ENCODE results near the gene PRKAB2. TPM values are rescaled to one million over a fixed set of nuclear protein-coding genes. Genes with fewer than 3 reads are reported as not detected.

The PRKAB2 gene
- total and polyA plus RNA-seq, 2 of the 13 experiments (the other 11 are each of a cell fraction or from before 2014, with no cell fraction given), result 44.0 to 118 TPM

DNA sequence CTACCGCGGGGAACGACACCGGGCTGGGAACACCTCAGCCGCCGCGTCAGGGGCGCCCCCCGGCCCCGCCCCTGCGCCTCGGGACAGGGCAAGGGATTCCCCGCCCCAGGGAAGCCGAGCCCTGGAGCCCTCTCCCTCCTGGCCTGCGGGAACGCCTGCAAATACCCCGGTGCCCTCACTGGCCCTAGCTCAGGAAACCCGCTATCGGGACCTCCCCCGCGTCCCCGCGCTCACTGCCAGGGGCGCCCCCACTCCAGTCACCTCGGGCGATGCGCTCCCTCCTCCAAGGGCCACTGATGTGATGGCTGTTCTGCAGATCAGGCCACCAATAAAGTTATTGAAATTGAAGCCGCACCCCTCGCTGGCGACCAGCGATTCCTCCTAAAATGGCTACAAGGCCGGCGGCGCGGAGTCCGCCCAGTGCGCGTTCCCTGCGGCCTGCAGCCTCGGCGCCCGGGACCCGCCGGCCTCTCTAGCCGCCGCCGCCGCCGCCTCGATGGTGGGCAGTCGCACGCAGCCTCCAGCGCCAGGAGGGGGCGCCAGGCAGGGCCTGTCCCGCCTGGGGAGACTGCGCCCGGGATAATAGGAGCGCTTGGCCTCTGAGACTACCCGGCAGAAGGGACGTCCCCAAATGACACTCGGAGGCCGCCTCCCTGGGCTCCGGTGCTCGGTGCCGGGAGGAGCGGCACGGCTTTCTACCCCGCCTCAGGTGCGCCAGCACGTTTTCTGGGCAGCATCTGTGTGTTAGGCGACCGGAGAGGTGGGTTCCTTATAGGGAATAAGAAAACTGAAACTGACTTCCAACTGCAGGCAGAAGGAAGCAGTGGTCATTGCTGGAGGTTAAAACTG is at the start of gene PRKAB2 (continued):
- TF ChIP-seq ZNF382 (CRISPR knock-in tag; IDR thresholded peaks at IDR 0.05; ENCODE audit: borderline replicate concordance), result no peak
- no peak for TF ChIP-seq SP1 (IDR thresholded peaks at IDR 0.05)
- TF ChIP-seq SP1 (CRISPR knock-in tag; IDR thresholded peaks at IDR 0.05), result peak; percentile 81; the same call in 1 of the 2 replicates
- 0 out of 2 replicates have a peak, but pooled peaks have one; percentile 29 for TF ChIP-seq TSC22D2 (CRISPR knock-in tag; IDR thresholded peaks at IDR 0.05; ENCODE audit: borderline replicate concordance)
- peak; percentile 58; the same call in 1 of the 2 replicates for TF ChIP-seq MXD4 (CRISPR knock-in tag; IDR thresholded peaks at IDR 0.05)
- TF ChIP-seq NFKB2 (CRISPR knock-in tag; IDR thresholded peaks at IDR 0.05; ENCODE audit: borderline replicate concordance), result no peak; the same call in 1 of the 2 replicates
- TF ChIP-seq REPIN1 (CRISPR knock-in tag; IDR thresholded peaks at IDR 0.05; ENCODE audit: borderline replicate concordance, low read depth), result peak; percentile 53
- peak; percentile 97 for TF ChIP-seq ZMYM4 (CRISPR knock-in tag; IDR thresholded peaks at IDR 0.05)
- TF ChIP-seq KDM5A (IDR thresholded peaks at IDR 0.05; ENCODE audit: borderline replicate concordance, low read length), result peak; percentile 74; the same call in 1 of the 2 replicates
- TF ChIP-seq FOXP1 (IDR thresholded peaks at IDR 0.05), result no peak
- no peak for TF ChIP-seq FOXP1 (CRISPR knock-in tag; IDR thresholded peaks at IDR 0.05)
- no peak for TF ChIP-seq ZNF570 (CRISPR knock-in tag; IDR thresholded peaks at IDR 0.05; ENCODE audit: borderline replicate concordance)
- TF ChIP-seq ARNT (IDR thresholded peaks at IDR 0.05), result no peak
- TF ChIP-seq KDM1A (CRISPR knock-in tag; IDR thresholded peaks at IDR 0.05), result 0 out of 2 replicates have a peak, but pooled peaks have one; percentile 31
- TF ChIP-seq ATAD3A (CRISPR knock-in tag; IDR thresholded peaks at IDR 0.05), result no peak
- peak; percentile 66; the same call in 1 of the 2 replicates for TF ChIP-seq SP5 (CRISPR knock-in tag; IDR thresholded peaks at IDR 0.05; ENCODE audit: borderline replicate concordance, low read depth)
- no peak; the same call in 1 of the 2 replicates for TF ChIP-seq GTF2F1 (IDR thresholded peaks at IDR 0.05; ENCODE audit: low read length)
- peak; percentile 93 for TF ChIP-seq RBM39 (IDR thresholded peaks at IDR 0.05; ENCODE audit: low read depth, low read length, poor library complexity, severe bottlenecking)
- peak; percentile 63; the same call in 1 of the 2 replicates for TF ChIP-seq ZNF230 (CRISPR knock-in tag; IDR thresholded peaks at IDR 0.05)
- TF ChIP-seq TARDBP (CRISPR knock-in tag; IDR thresholded peaks at IDR 0.05), result peak; percentile 43; the same call in 1 of the 2 replicates
- TF ChIP-seq, protein P1, sequence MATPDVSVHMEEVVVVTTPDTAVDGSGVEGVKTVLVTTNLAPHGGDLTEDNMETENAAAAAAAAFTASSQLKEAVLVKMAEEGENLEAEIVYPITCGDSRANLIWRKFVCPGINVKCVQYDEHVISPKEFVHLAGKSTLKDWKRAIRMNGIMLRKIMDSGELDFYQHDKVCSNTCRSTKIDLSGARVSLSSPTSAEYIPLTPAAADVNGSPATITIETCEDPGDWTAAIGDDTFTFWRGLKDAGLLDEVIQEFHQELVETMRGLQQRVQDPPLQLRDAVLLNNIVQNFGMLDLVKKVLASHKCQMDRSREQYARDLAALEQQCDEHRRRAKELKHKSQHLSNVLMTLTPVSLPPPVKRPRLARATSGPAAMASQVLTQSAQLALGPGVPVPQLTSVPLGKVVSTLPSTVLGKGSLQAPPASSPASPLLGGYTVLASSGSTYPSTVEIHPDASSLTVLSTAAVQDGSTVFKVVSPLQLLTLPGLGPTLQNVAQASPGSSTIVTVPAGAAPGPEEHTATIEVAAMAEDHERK (CRISPR knock-in tag; IDR thresholded peaks at IDR 0.05; ENCODE audit: low read depth), result peak; percentile 44; the same call in 1 of the 2 replicates
- 0 out of 2 replicates have a peak, but pooled peaks have one; percentile 44 for TF ChIP-seq FOSL2 (CRISPR knock-in tag; IDR thresholded peaks at IDR 0.05)
- TF ChIP-seq, protein P2, sequence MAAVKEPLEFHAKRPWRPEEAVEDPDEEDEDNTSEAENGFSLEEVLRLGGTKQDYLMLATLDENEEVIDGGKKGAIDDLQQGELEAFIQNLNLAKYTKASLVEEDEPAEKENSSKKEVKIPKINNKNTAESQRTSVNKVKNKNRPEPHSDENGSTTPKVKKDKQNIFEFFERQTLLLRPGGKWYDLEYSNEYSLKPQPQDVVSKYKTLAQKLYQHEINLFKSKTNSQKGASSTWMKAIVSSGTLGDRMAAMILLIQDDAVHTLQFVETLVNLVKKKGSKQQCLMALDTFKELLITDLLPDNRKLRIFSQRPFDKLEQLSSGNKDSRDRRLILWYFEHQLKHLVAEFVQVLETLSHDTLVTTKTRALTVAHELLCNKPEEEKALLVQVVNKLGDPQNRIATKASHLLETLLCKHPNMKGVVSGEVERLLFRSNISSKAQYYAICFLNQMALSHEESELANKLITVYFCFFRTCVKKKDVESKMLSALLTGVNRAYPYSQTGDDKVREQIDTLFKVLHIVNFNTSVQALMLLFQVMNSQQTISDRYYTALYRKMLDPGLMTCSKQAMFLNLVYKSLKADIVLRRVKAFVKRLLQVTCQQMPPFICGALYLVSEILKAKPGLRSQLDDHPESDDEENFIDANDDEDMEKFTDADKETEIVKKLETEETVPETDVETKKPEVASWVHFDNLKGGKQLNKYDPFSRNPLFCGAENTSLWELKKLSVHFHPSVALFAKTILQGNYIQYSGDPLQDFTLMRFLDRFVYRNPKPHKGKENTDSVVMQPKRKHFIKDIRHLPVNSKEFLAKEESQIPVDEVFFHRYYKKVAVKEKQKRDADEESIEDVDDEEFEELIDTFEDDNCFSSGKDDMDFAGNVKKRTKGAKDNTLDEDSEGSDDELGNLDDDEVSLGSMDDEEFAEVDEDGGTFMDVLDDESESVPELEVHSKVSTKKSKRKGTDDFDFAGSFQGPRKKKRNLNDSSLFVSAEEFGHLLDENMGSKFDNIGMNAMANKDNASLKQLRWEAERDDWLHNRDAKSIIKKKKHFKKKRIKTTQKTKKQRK (IDR thresholded peaks at IDR 0.05; ENCODE audit: low read length), result no peak
- TF ChIP-seq HNRNPH1 (optimal IDR thresholded peaks at IDR 0.05; ENCODE audit: low read depth, low read length), result no peak
- TF ChIP-seq, protein P3, sequence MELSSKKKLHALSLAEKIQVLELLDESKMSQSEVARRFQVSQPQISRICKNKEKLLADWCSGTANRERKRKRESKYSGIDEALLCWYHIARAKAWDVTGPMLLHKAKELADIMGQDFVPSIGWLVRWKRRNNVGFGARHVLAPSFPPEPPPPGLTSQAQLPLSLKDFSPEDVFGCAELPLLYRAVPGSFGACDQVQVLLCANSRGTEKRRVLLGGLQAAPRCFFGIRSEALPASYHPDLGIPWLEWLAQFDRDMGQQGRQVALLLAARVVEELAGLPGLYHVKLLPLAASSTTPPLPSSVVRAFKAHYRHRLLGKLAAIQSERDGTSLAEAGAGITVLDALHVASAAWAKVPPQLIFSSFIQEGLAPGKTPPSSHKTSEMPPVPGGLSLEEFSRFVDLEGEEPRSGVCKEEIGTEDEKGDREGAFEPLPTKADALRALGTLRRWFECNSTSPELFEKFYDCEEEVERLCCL (CRISPR knock-in tag; IDR thresholded peaks at IDR 0.05; ENCODE audit: borderline replicate concordance), result no peak
